Measurements from ENCODE around the gene BEND6. TPM values are rescaled to one million over a fixed set of nuclear protein-coding genes. Genes with fewer than 3 reads are reported as not detected.
"Not testable (repeated sequence)": the region's sequence is repeated elsewhere in the genome, so short reads cannot be mapped to it uniquely, and the experiment has no call there.

Gene BEND6
- total RNA-seq, 1 experiment from 2014 or later: 2.1 TPM

DNA sequence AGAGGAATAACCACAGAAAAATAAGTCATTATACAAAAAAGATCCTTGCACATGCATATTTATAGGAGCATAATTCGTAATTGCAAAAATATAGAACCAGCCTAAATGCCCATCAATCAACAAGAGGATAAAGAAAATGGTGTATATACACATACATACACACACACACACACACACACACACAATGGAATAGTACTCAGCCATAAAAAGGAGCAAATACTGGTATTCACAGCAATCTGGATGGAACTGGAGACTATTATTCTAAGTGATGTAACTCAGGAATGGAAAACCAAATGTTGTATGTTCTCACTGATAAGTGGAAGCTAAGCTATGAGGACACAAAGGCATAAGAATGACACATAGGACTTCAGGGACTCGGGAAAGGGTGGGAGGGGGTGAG, 89.7 kb downstream of the BEND6 start:
- H3K4me3 Mint-ChIP-seq (ENCODE audit: unreplicated experiment): no peak overlapping the region
- H3K9me3 Mint-ChIP-seq (ENCODE audit: unreplicated experiment): no peaks in the 10 kb centered on the region
- ChIA-PET CTCF (interaction anchor here (0.7 kb wide), 1 partner anchor 25 kb away, joined by 6 read pairs; no protein-coding TSS in a partner anchor), POLR2A (no interaction called here)
- peaks cover 19% of the 10 kb centered on the region for H3K36me3 Mint-ChIP-seq (ENCODE audit: insufficient read depth, unreplicated experiment)
- H3K27me3 Mint-ChIP-seq (ENCODE audit: insufficient read depth, unreplicated experiment): peaks cover 23% of the 10 kb centered on the region
- no peak overlapping the region for H3K27ac Mint-ChIP-seq (ENCODE audit: low read depth, unreplicated experiment)
- intact Hi-C loops (cut with micrococcal nuclease): no loop called here
- peaks cover 17% of the 10 kb centered on the region for H3K4me1 Mint-ChIP-seq (ENCODE audit: insufficient read depth, unreplicated experiment)
- TF ChIP-seq, protein P1, sequence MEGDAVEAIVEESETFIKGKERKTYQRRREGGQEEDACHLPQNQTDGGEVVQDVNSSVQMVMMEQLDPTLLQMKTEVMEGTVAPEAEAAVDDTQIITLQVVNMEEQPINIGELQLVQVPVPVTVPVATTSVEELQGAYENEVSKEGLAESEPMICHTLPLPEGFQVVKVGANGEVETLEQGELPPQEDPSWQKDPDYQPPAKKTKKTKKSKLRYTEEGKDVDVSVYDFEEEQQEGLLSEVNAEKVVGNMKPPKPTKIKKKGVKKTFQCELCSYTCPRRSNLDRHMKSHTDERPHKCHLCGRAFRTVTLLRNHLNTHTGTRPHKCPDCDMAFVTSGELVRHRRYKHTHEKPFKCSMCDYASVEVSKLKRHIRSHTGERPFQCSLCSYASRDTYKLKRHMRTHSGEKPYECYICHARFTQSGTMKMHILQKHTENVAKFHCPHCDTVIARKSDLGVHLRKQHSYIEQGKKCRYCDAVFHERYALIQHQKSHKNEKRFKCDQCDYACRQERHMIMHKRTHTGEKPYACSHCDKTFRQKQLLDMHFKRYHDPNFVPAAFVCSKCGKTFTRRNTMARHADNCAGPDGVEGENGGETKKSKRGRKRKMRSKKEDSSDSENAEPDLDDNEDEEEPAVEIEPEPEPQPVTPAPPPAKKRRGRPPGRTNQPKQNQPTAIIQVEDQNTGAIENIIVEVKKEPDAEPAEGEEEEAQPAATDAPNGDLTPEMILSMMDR (IDR thresholded peaks at IDR 0.05; ENCODE audit: unreplicated experiment): no peak
- BruUV-seq (replicated peaks): no TSS peak
- no peak for DNase-seq (ENCODE audit: unreplicated experiment)

DNA sequence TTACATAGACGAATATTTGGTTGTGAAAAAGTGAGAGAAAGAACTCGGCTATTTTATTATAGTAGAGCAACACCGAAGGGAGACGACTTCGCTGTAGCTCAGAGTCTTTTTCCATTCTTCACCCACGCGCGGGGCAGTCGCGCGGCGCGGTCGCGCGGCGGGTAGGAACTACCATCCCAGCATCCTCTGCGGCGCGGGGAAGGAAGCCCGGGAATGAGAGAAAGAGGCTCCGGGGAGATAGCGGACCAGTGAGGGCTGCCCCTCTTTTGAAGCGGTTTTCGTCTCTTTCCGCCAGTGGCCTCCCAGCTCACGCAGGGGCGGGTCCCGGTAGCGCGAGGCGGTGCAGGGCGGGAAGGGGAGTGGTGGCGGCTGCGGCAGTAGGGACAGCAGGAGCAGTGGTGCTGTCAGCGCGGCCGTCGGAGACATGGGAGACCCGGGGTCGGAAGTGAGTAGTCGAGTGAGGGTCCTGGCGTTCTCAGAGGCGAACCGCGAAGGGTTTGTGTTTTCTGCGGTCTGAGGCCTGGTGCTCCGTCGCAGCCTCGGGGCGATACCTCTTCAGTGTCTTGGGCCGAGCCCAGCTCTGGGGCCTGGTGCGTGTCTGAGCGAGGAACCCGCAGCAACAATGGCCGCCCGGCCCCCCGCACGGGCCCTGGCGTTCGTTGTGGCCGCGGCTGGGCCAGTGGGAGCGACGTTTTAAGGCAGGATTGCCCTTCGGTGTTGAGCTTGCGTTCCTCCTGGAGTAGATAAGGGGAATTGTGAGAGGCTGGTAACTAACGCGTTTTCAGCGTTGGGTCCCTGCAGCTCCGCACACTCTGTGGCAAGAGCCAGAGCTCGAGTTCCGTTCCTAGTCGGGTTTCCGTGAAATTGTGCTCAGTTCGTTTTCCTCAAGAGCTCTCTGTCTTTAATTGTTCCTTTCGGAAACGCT, 91.7 kb downstream of the BEND6 start, which contains the start of gene KIAA1586:
Gene KIAA1586 (plus strand): TSS at position 362 of the 925 bp plus-strand sequence. CDS start 63 bp downstream, at position 425.
- CTCF ChIA-PET: interaction anchor here (0.6 to 2.2 kb wide), 11 partner anchors 10 to 344 kb away, joined by 3 to 10 read pairs (median 4); partner anchors contain the start of genes BEND6 and PRIM2

DNA sequence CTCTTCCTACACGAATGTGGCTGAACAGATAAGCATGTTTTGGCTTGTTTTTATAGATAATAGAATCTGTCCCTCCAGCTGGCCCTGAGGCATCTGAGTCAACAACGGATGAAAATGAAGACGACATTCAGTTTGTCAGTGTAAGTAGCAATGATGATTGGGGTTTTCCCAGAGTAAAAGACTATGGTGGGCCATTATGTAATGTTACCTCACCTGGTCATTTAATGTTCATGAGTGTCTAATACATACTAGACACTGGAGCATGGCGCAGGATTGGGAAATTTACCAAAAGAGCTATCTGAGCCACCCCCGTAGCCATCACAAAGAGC, 92.3 kb downstream of the BEND6 start:
- DNase-seq (ENCODE audit: unreplicated experiment); H3K9me3 Mint-ChIP-seq (ENCODE audit: unreplicated experiment); BruUV-seq (replicated peaks); CTCF ChIA-PET; H3K4me3 Mint-ChIP-seq (ENCODE audit: unreplicated experiment); intact Hi-C loops (cut with micrococcal nuclease); H3K27ac Mint-ChIP-seq (ENCODE audit: low read depth, unreplicated experiment): not testable (repeated sequence)
- peaks cover 20% of the 10 kb centered on the region for H3K4me1 Mint-ChIP-seq (ENCODE audit: insufficient read depth, unreplicated experiment)
- POLR2A ChIA-PET: interaction anchor here (2.1 kb wide), 1 partner anchor 42 kb away, joined by 14 read pairs; the partner anchor contains the start of gene ZNF451
- peaks cover 16% of the 10 kb centered on the region for H3K27me3 Mint-ChIP-seq (ENCODE audit: insufficient read depth, unreplicated experiment)
- peaks cover 41% of the 10 kb centered on the region for H3K36me3 Mint-ChIP-seq (ENCODE audit: insufficient read depth, unreplicated experiment)

More for the DNA sequence above, 91.7 kb downstream of the BEND6 start, which contains the start of gene KIAA1586:
- H3K27me3 Mint-ChIP-seq (ENCODE audit: insufficient read depth, unreplicated experiment): peaks cover 22% of the 10 kb centered on the region
- intact Hi-C loops (cut with micrococcal nuclease); H3K9me3 Mint-ChIP-seq (ENCODE audit: unreplicated experiment): not testable (repeated sequence)
- POLR2A ChIA-PET: interaction anchor here (0.6 to 2.1 kb wide), 14 partner anchors 10 to 283 kb away, joined by 3 to 14 read pairs (median 4); partner anchors contain the start of genes BEND6 and ZNF451
- peaks cover 35% of the 10 kb centered on the region for H3K36me3 Mint-ChIP-seq (ENCODE audit: insufficient read depth, unreplicated experiment)
- H3K4me3 Mint-ChIP-seq (ENCODE audit: unreplicated experiment): peak within 1 kb of the TSS; percentile 92
- H3K27ac Mint-ChIP-seq (ENCODE audit: low read depth, unreplicated experiment): peak within 1 kb of the TSS; percentile 90
- H3K4me1 Mint-ChIP-seq (ENCODE audit: insufficient read depth, unreplicated experiment): peaks cover 20% of the 10 kb centered on the region
- TSS peak; percentile 43 for BruUV-seq (replicated peaks)
- peak; percentile 91 for DNase-seq (ENCODE audit: unreplicated experiment)

DNA sequence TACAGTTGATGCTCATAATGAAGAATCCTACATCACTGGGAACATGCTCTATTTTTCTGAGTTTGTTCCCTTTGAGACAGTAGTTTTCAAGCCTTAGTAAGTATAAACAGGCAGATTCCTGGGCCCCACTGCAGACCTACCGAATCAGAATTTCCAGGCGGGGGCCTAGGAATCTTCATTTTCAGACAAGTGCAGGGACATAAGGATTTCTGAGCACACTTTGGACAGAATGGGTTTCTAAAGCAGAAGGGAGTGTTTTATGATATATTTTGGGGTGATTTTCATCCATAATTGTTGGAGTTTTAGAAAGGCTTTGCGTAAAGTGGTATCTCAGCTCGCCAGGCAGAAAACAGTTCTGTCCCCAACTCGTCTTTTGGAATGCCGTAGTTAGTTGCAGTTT, 93.0 kb downstream of the BEND6 start:
- Mint-ChIP-seq H3K4me3 (ENCODE audit: unreplicated experiment) (peak overlapping the region; percentile 63), H3K4me1 (ENCODE audit: insufficient read depth, unreplicated experiment) (peaks cover 20% of the 10 kb centered on the region), H3K27me3 (ENCODE audit: insufficient read depth, unreplicated experiment) (peaks cover 11% of the 10 kb centered on the region), H3K36me3 (ENCODE audit: insufficient read depth, unreplicated experiment) (peaks cover 47% of the 10 kb centered on the region), H3K27ac (ENCODE audit: low read depth, unreplicated experiment) (peak overlapping the region; percentile 13)
- intact Hi-C loops (cut with micrococcal nuclease); DNase-seq (ENCODE audit: unreplicated experiment); H3K9me3 Mint-ChIP-seq (ENCODE audit: unreplicated experiment); BruUV-seq (replicated peaks); CTCF ChIA-PET; POLR2A ChIA-PET: not testable (repeated sequence)

DNA sequence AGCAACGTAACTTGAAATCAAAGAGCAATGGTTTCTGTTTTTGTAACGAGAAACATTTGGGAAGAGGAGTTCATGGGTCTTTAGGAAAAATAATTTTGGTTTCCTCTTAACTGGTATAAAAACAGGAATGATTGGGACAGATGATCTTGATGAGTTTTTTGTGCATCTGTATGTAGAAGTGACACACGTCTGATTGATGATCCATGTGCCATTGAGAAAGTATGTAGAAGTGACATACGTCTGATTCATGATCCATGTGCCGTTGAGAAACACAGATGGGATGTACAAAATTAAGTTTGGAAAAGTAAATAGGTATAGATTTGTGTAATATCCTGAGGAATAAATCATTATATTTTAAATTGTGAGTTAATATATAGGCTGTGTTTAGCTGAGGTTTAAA, 93.7 kb downstream of the BEND6 start:
- ChIA-PET CTCF (no interaction called here), POLR2A (no interaction called here)
- BruUV-seq (replicated peaks): no TSS peak
- H3K27ac Mint-ChIP-seq (ENCODE audit: low read depth, unreplicated experiment): peak overlapping the region; percentile 13
- H3K9me3 Mint-ChIP-seq (ENCODE audit: unreplicated experiment): no peaks in the 10 kb centered on the region
- H3K27me3 Mint-ChIP-seq (ENCODE audit: insufficient read depth, unreplicated experiment): peaks cover 5% of the 10 kb centered on the region
- peaks cover 20% of the 10 kb centered on the region for H3K4me1 Mint-ChIP-seq (ENCODE audit: insufficient read depth, unreplicated experiment)
- intact Hi-C loops (cut with micrococcal nuclease): no loop called here
- peaks cover 54% of the 10 kb centered on the region for H3K36me3 Mint-ChIP-seq (ENCODE audit: insufficient read depth, unreplicated experiment)
- TF ChIP-seq, protein P1 (IDR thresholded peaks at IDR 0.05; ENCODE audit: unreplicated experiment): no peak
- H3K4me3 Mint-ChIP-seq (ENCODE audit: unreplicated experiment): peak overlapping the region; percentile 63
- DNase-seq (ENCODE audit: unreplicated experiment): peak; percentile 5
